ENCODE results near the gene ENKD1.
"Not testable (repeated sequence)": the region's sequence is repeated elsewhere in the genome, so short reads cannot be mapped to it uniquely, and the experiment has no call there.

Gene ENKD1

GRCh38 chr16:67666559-67667452, at the start of gene ENKD1, which contains the start of gene C16orf86:
Gene ENKD1 (minus strand): TSS chr16:67666750. CDS start chr16:67666442, 308 bp downstream.
Gene C16orf86 (plus strand): TSS chr16:67666814. CDS start chr16:67666971, 157 bp downstream.
- DNase-seq, result peak; percentile 85 to 92

- DNase-seq, result no peak
Measured at GRCh38 chr16:67716097-67716496, 49.5 kb upstream of the ENKD1 start.

- DNase-seq, result no peak
Measured at GRCh38 chr16:67714522-67714921, 48.0 kb upstream of the ENKD1 start.

- no peak for DNase-seq
Measured at GRCh38 chr16:67713647-67714273, 47.2 kb upstream of the ENKD1 start.

- no peak for DNase-seq
Measured at GRCh38 chr16:67710607-67711006, 44.1 kb upstream of the ENKD1 start.

GRCh38 chr16:67709050-67709449, 42.5 kb upstream of the ENKD1 start:
- DNase-seq, result no peak

GRCh38 chr16:67708368-67708771, 41.8 kb upstream of the ENKD1 start:
- no peak for DNase-seq

GRCh38 chr16:67707790-67708189, 41.2 kb upstream of the ENKD1 start:
- no peak for DNase-seq

- no peak for DNase-seq
Measured at GRCh38 chr16:67707210-67707609, 40.7 kb upstream of the ENKD1 start.

- no peak for DNase-seq
Measured at GRCh38 chr16:67704110-67704509, 37.6 kb upstream of the ENKD1 start.

GRCh38 chr16:67703626-67704025, 37.1 kb upstream of the ENKD1 start:
- DNase-seq, result no peak

- DNase-seq, result no peak
Measured at GRCh38 chr16:67702130-67702529, 35.6 kb upstream of the ENKD1 start.

- no peak for DNase-seq
Measured at GRCh38 chr16:67701420-67701819, 34.9 kb upstream of the ENKD1 start.

- DNase-seq, result no peak
Measured at GRCh38 chr16:67699265-67699664, 32.7 kb upstream of the ENKD1 start.

- DNase-seq, result no peak
Measured at GRCh38 chr16:67697422-67698185, 31.1 kb upstream of the ENKD1 start.

GRCh38 chr16:67694611-67695010, 28.1 kb upstream of the ENKD1 start:
- DNase-seq, result no peak

GRCh38 chr16:67693517-67694285, 27.2 kb upstream of the ENKD1 start:
- DNase-seq, result not testable (repeated sequence)

- DNase-seq, result no peak
Measured at GRCh38 chr16:67685388-67686112, 19.0 kb upstream of the ENKD1 start.

- no peak for DNase-seq
Measured at GRCh38 chr16:67683767-67684166, 17.2 kb upstream of the ENKD1 start.

- DNase-seq, result no peak
Measured at GRCh38 chr16:67679935-67680897, 13.7 kb upstream of the ENKD1 start.
